ENCODE measurements around the gene CXCR5.

CXCR5 gene

DNA sequence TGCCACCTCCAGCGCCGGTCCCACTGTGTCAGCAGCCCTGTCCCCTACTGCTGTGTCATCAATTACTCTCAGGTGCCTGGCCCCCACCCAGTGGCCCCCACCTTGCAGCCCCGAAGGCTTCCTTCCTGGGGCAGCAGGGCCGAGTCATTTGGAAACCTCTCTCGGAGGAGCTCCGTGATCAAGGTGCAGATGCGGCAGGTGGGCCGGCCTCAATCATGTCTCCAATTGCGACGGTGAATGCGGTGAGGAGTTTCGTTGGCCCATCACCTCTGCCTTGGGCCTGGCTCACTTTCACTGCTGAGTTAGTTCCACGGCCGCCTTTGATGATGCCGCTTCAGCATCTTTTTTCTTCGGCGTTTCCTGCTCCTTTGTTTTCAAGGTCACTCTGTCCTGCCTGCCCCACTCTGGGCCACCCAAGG is 11.3 kb upstream of the CXCR5 start:
- ChIA-PET POLR2A (no interaction called here), CTCF (no interaction called here)
- no peak for TF ChIP-seq CTCF (IDR thresholded peaks at IDR 0.05; ENCODE audit: insufficient read depth, low read length, missing control alignments)
- H3K4me3 ChIP-seq (ENCODE audit: low read depth, low read length): no peak overlapping the region
- no peak for DNase-seq (ENCODE audit: low read depth, low spot score)

DNA sequence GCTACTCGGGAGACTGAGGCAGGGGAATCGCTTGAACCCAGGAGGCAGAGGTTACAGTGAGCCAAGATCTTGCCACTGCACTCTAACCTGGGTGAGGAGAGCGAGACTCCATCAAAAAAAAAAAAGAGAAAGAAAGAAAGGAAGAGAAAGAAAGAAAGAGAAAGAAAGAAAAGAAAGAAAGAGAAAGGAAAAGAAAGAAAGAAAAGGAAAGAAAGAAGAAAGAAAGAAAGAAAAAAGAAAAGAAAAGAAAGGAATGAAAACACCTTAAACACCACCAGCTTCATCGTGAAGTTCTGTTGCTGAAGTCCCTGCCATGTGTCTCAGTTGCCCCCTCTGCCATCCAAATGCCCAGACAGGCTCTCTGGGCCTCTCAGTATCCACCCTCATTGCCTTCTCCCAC is 9.9 kb upstream of the CXCR5 start:
- no peak for DNase-seq (ENCODE audit: low read depth, low spot score)
- ChIA-PET CTCF (no interaction called here), POLR2A (no interaction called here)
- no peak overlapping the region for H3K4me3 ChIP-seq (ENCODE audit: low read depth, low read length)
- no peak for TF ChIP-seq CTCF (IDR thresholded peaks at IDR 0.05; ENCODE audit: insufficient read depth, low read length, missing control alignments)

- ChIA-PET POLR2A (no interaction called here), CTCF (no interaction called here)
- no peak for TF ChIP-seq CTCF (IDR thresholded peaks at IDR 0.05; ENCODE audit: insufficient read depth, low read length, missing control alignments)
- DNase-seq (ENCODE audit: low read depth, low spot score): no peak
- H3K4me3 ChIP-seq (ENCODE audit: low read depth, low read length): no peak overlapping the region
Measured at GRCh38 chr11:118876286-118876685, 7.4 kb upstream of the CXCR5 start.

DNA sequence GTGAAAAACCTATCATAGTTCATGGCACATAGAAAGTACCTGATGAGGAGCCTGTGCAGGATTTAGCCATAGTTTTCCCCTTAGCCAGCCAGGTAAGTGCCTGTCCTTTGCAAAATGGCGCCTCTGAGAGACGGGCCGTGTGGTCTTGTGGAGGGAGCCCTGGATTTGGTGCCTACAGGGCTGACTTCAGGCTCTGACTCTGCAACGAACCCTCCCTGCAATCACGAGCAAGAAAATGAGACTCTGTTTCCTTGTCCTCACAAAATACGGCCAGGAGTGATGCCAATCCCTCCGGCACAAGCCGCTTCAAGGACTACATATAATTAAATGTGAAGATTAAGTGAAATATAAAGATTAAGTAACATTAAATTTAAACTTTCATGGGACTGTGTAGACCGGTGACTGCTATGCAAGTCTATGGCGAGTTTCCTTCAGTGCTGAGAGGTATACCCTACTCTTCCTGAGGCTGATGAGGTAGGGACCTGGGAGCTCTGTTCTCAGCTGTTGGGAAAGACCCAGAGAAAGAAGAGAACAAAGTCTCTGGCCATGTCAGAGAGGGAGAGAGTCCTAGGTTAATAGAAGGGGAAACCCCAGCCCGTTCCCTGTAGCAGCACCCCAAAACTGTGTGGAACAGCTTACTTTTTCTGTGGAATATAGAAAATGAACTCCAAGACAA is 6.1 kb upstream of the CXCR5 start:
- no peak for TF ChIP-seq CTCF (IDR thresholded peaks at IDR 0.05; ENCODE audit: insufficient read depth, low read length, missing control alignments)
- DNase-seq (ENCODE audit: low read depth, low spot score): no peak
- no peak overlapping the region for H3K4me3 ChIP-seq (ENCODE audit: low read depth, low read length)
- ChIA-PET CTCF (interaction anchor here (1.1 to 2.1 kb wide), 4 partner anchors 11 to 188 kb away, joined by 3 to 11 read pairs (median 5); no protein-coding TSS in a partner anchor), POLR2A (no interaction called here)

DNA sequence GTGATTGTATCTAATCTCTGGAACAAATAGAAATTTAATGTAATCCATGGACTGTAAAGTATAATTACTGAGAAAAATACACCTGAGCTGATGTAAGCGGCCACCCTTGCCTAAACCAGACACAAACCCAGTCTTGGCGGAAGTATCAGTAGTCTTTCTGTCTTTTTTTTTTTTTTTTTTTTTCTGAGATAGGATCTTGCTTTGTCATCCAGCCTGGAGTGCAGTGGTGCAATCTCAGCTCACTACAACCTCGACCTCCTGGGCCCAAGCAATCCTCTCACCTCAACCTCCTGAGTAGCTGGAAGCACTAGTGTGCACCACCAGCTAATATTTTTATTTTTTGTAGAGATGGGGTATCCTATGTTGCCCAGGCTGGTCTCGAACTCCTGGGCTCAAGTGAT is 5.5 kb upstream of the CXCR5 start:
- no peak for TF ChIP-seq CTCF (IDR thresholded peaks at IDR 0.05; ENCODE audit: insufficient read depth, low read length, missing control alignments)
- CTCF ChIA-PET: interaction anchor here (1.1 to 2.1 kb wide), 4 partner anchors 11 to 188 kb away, joined by 3 to 11 read pairs (median 5); no protein-coding TSS in a partner anchor
- no peak overlapping the region for H3K4me3 ChIP-seq (ENCODE audit: low read depth, low read length)
- POLR2A ChIA-PET: no interaction called here
- DNase-seq (ENCODE audit: low read depth, low spot score): no peak

GRCh38 chr11:118881228-118881627 is 2.5 kb upstream of the CXCR5 start:
- no peak for DNase-seq (ENCODE audit: low read depth, low spot score)
- no peak for TF ChIP-seq CTCF (IDR thresholded peaks at IDR 0.05; ENCODE audit: insufficient read depth, low read length, missing control alignments)
- no peak overlapping the region for H3K4me3 ChIP-seq (ENCODE audit: low read depth, low read length)
- ChIA-PET POLR2A (interaction anchor here (0.6 kb wide), 1 partner anchor 10 kb away, joined by 3 read pairs; no protein-coding TSS in a partner anchor), CTCF (interaction anchor here (0.8 kb wide), 1 partner anchor 22 kb away, joined by 3 read pairs; no protein-coding TSS in a partner anchor)
